Measurements from ENCODE around the gene SMPDL3B.
A peak's percentile ranks its signal among the peaks of the same experiment; 100 is the strongest.
"Not testable (repeated sequence)": the region's sequence is repeated elsewhere in the genome, so short reads cannot be mapped to it uniquely, and the experiment has no call there.

The SMPDL3B gene

DNA sequence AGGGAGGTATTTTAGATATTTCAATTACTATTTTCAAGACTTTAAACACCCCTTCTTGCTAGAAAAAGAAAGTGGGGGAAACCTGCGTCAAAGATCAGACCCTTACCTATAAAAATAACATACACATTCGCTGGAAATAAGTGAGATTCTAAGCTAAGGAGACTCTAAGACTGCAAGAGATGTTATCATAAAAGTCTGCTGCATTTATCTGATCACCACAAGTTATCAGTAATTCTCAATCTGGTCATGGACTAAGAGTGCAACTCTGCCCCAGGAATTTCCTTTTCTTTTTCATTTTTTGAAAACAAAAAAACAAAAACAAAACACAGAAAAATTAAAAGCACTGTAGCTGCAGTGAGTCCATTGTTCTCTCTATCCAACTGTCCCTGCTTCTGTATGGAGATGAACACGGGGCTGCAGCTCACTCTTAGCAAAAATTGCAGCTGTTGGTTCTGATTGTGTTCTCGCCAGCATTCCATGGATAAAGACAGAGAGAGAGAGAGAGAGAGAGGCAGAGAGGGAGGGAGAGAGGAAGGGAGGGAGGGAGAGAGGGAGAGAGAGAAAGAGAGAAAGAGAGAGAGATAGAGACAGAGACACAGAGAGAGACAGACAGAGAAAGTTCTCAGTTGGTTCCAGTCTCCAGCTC lies 39.1 kb downstream of the SMPDL3B start:
- DNase-seq, result no peak

DNA sequence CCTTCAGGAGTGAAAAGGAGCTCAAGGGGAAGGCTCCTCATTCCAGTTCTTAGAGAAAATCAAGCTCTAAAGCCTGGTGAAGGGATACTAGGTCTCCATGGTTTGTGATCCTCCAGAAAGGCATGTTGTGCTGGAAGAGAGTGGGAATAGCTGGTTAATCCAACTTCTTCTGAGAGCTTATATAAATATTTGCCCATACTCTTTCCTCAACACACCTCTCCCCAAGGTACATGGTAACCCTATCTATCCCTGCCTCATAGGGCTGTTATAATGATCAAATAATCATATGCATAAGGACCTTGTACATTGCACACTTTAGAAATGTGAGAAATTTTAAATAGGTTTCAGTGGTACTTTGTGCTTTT lies 39.6 kb downstream of the SMPDL3B start:
- no peak for DNase-seq

DNA sequence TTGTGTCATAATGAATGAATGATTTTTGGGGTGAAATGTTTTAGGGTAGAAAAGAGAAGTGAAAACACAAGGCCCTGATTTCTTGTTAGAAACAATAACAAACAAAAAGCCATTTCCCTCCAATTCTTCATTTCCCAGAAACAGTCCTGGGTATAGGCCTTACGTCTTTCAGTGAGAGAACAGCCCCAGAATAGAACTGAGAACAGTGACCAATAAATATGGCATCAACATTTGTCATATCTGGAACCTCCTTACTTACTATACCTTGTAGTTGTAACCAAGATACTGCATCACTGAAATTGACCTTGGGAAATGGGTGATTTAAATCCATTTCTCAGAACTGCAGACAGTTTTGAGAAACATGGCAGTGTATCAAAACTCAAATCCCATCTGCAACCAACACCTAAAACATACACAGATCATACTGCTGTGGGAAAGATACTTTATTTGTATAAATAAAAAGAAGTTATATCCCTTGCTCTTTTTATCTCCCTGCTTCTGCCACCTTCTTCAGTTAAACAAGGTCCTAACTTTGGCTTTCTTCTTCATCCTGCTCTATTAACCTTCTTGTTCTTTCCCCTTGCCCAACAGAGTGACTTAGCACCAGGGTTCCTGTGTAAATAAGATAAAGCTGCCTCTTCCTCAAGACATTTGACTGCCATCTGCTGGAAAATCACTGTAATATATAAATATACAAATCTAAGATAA lies 44.5 kb downstream of the SMPDL3B start:
- no peak for DNase-seq

DNA sequence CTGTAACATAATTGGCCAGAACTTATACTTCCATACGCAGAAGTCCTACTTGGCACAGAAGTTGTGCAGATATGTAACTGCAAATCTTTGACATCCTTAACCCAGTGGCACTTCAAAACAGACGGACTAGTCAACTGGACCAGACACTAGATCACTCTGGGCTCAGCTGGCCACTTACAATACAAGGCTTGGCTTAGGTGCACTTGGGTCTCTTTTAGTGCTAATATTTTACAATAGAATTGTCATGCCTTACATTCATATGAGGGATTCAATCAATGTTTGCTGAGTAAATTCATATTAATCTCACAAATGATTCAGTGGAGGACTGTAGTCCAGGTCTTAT lies 45.0 kb downstream of the SMPDL3B start:
- no peak for DNase-seq

DNA sequence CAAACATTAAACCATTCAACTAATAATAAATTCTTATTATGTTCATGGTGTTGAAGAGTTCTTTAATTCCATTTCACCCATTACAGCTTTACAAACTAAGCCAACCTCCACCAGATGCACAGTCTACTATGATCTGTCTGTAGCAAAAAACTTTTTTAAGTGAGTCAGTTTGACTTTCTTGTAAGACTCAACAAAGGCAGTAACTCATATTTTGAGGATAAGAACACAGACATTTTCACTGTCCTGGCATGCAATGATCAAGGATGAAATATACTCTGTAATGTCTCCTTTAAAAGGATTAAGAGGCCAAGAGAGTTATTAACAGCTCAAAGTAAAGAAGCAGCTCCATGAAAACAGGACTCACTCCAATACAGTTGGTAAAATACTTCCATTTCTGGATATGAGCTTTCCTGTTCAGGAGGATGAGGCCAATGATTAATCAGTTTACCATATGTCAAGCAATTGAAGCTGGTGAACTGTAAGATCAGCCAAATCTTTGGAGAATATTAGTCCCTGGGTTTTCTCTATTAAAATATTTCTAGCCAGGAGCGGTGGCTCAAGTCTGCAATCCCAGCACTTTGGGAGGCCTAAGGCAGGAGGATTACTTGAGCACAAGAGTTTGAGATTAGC lies 45.5 kb downstream of the SMPDL3B start:
- DNase-seq, result no peak

DNA sequence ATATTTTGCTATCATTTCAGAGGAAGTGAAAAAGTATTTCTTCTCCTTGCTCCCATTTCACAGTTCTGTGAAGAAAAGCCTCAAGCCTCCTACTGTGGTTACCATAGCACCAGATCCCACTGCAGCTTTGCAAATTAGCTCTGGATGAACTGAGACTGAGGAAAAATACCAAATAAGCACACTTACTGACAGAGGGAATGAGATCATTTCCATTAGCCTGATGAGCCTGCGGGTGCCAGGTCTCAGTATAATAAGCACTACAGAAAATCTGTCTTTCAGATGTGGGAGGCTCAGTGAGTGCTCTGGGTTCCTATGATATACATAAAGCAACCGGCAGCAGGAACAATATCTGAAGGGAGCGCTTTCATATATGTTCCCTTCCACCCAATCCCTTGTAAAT lies 46.3 kb downstream of the SMPDL3B start:
- DNase-seq, result no peak

DNA sequence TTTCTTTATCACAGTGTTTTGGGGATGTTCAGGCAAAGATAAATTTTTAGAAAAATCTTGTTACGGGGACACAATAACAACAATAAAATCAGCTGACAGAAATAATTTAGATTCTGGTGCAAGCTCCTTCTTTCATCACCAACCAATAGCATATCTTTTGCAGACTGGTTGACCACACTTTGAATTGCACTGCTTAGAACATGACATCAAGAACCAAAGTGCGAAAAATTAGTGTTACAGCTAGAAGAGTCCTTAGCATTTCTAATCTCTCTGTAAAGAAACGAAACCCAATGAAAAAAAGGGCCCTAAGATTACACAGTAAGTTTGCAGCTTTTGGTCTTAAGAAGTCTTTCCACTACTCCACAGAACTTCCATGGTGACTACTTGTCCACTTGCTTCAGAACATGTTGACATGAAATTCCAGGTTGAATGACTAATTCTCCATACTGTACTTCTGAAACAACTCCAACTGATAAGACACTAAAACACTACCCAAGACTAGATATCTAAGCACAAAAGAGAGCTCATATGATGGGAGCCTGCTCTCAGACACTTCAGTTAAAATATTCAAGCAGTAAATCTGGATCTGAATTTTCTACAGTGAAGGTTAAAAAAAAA lies 56.2 kb downstream of the SMPDL3B start:
- DNase-seq, result no peak

DNA sequence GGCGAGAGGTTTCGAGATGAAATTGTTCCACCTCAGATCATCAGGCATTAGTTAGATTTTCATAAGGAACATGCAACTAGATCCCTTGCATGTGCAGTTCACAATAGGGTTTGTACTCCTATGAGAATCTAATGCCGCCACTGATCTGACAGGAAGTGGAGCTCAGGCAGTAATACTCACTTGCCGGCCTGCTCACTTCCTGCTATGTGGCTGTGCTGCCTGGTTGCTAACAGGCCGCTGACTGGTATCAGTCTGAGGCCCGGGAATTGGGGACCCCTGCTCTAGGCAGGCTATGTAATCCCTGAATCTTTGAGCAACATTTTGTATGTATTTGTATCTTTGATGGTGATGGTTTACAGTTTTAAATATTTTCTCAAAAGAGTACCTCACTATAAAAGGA lies 57.5 kb downstream of the SMPDL3B start:
- peak; percentile 52 for DNase-seq

DNA sequence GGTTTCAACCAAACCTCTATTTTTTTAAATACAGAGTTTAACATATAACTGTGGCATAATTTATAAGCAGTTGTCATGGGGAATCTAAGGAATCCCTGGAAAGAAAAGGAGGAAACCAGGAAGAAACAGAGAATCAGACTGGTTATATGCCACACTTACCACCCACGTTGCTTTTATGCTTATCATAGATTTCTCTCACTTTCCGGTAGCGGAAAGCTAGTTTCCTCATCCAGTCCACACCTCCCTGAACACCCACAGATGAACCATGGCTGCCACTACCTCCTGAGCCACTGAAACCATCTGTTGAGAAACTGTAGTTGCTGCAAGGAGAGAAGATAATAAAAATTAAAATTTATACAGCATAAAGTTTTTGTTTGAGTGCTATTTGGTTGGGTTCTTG lies 58.4 kb downstream of the SMPDL3B start:
- no peak for DNase-seq

DNA sequence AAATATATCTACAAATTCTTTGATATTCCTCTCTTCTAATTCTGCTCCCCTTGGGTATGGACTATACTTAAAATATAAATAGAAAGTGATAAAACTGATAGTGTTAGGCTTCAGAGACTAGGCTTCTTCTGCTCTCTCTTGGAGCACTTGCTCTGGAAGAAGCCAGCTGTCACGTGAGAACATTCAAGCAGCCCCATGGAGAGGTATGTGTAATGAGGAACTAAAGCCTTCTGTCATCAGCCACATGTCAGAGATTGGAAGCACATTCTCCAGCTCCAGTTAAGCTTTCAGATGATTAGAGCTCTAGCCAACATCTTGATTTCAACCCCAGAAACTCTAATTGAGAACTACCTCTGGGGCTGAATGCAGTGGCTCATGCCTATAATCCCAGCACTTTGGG lies 59.3 kb downstream of the SMPDL3B start:
- no peak for DNase-seq

DNA sequence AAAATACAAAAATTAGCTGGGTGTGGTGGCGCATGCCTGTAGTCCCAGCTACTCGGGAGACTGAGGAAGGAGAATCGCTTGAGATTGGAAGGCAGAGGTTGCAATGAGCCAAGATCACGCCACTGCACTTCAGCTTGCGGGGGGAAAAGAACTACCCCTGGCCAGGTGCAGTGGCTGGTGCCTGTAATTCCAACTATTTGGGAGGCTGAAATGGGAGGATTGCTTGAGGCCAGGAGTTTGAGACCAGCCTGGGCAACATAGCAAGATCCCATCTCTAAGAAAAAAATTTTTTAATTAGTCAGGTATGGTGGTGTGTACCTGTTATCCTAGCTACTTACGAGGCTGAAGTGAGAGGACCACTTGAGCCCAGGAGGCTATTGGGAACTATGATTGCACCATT lies 59.7 kb downstream of the SMPDL3B start:
- not testable (repeated sequence) for DNase-seq

DNA sequence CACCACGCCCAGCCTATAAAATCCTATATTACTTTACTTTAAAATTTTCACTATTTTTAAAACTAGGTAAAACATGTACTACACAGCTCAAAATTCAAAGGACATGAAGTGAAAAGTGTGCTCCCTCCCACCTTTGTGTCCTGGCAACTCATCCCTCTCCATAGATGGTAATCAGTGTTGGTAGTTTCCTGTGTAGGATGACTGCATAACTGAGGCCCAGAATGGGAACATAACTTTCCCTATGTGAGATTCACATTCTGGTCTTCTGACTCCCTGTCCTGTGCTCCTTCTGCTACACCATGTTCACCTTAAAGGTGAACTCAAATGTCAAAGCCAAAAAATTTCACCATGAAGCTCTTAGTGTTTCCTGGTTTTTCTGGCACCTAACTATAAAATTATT lies 64.3 kb downstream of the SMPDL3B start:
- DNase-seq, result no peak

DNA sequence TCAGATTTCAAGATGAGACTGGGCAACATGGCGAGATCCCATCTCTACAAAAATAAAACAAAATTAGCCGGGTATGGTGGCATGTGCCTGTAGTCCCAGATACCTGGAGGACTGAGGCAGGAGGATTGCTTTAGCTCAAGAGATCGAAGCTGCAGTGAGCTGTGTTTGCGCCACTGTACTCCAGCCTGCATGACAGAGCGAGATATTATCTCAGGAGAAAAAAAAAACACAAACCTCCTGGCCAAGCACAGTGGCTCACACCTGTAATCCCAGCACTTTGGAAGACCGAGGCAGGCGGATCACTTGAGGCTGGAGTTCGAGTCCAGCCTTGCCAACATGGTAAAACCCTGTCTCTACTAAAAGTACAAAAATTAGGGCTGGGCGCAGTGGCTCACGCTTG lies 67.8 kb downstream of the SMPDL3B start:
- DNase-seq, result no peak

DNA sequence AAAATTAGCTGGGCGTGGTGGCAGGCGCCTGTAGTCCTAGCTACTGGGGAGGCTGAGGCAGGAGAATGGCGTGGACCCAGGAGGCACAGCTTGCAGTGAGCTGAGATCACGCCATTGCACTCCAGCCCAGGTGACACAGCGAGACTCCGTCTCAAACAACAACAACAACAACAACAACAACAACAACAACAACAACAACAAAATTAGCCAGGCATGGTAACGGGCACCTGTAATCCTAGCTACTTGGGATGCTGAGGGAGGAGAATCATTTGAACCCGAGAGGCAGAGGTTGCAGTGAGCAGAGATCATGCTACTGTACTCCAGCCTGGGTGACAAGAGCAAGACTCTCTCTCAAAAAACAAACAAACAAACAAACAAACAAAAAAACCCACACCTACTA lies 68.3 kb downstream of the SMPDL3B start:
- not testable (repeated sequence) for DNase-seq
